SK-N-MC (cell line): ENCODE data around the gene AUTS2.
"Not testable (repeated sequence)": the region's sequence is repeated elsewhere in the genome, so short reads cannot be mapped to it uniquely, and the experiment has no call there.

Experiments used
- DNase-seq: peaks from one replicate; pipeline ENCODE4 v3.0.0-alpha.2; 2011; ENCODE audit warnings: low read depth, low spot score
- H3K27ac ChIP-seq: fragments of 200-600 bp; sonication (generic); 2 replicates; pipeline ENCODE4 v1.5.1; 2016; ENCODE audit warnings: mixed run types
- H3K36me3 ChIP-seq: fragments of 200-600 bp; sonication (generic); 2 replicates; pipeline ENCODE4 v1.6.1; 2017; ENCODE audit warnings: antibody characterized with exemption, low read length, mixed read lengths; ENCODE audit not compliant: insufficient read depth
- H3K4me3 ChIP-seq: fragments of 200-600 bp; sonication (generic); 2 replicates; pipeline ENCODE4 v1.5.1; 2016
- H3K9ac ChIP-seq: fragments of 200-600 bp; sonication (generic); 2 replicates; pipeline ENCODE4 v1.8.0; 2017; ENCODE audit warnings: mixed run types, mixed read lengths; ENCODE audit not compliant: insufficient read length
- H3K9me3 ChIP-seq: fragments of 200-600 bp; sonication (generic); 2 replicates; pipeline ENCODE4 v1.6.1; 2017; ENCODE audit warnings: low read depth, mild to moderate bottlenecking, antibody characterized with exemption, low read length, moderate library complexity, mixed read lengths
- EZH2 ChIP-seq: fragments of 200-600 bp; sonication (generic); IDR thresholded peaks from one replicate; pipeline ENCODE4 v1.6.1; 2017; ENCODE audit warnings: antibody characterized with exemption
- FOXP2 ChIP-seq: optimal IDR thresholded peaks from 2 replicates; pipeline ENCODE3; 2011; ENCODE audit warnings: mild to moderate bottlenecking, moderate library complexity; ENCODE audit not compliant: insufficient read depth; ENCODE audit errors: extremely low read length, control extremely low read depth
- POLR2AphosphoS5 ChIP-seq: IDR thresholded peaks from 2 replicates; pipeline ENCODE4 v1.6.1; 2012; ENCODE audit warnings: mild to moderate bottlenecking, low read depth, low read length, borderline replicate concordance

The AUTS2 gene

GRCh38 chr7:70263471-70264255 is 665.4 kb downstream of the AUTS2 start:
- DNase-seq = no peak
- TF ChIP-seq POLR2AphosphoS5 (no peak), EZH2 (no peak), FOXP2 (no peak)
- H3K9ac ChIP-seq = no peak overlapping the region
- no peaks in the 10 kb centered on the region for H3K9me3 ChIP-seq
- H3K27ac ChIP-seq = no peak overlapping the region
- H3K36me3 ChIP-seq = no peaks in the 10 kb centered on the region
- no peak overlapping the region for H3K4me3 ChIP-seq

DNA sequence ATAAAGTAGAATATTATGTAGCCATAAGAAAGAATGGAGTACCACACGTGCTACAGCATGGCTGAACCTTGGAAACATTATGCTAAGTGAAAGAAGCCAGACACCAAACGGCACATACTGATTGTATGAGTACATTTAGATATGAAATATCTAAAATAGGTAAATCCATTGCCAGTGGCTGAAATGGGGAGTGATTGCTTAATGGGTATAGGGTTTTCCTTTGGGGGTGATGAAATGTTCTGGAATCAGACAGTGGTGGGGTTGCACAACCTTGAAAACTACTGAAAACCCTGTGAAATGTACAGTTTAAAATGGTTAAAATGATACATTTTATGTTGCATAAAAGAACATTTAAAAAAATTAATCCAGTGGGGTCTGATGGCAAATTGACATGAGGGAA is 667.9 kb downstream of the AUTS2 start:
- H3K9me3 ChIP-seq = no peaks in the 10 kb centered on the region
- TF ChIP-seq FOXP2 = no peak
- TF ChIP-seq POLR2AphosphoS5 = no peak
- TF ChIP-seq EZH2 = no peak
- H3K27ac ChIP-seq = no peak overlapping the region
- no peaks in the 10 kb centered on the region for H3K36me3 ChIP-seq
- DNase-seq = no peak
- H3K4me3 ChIP-seq = no peak overlapping the region
- no peak overlapping the region for H3K9ac ChIP-seq

DNA sequence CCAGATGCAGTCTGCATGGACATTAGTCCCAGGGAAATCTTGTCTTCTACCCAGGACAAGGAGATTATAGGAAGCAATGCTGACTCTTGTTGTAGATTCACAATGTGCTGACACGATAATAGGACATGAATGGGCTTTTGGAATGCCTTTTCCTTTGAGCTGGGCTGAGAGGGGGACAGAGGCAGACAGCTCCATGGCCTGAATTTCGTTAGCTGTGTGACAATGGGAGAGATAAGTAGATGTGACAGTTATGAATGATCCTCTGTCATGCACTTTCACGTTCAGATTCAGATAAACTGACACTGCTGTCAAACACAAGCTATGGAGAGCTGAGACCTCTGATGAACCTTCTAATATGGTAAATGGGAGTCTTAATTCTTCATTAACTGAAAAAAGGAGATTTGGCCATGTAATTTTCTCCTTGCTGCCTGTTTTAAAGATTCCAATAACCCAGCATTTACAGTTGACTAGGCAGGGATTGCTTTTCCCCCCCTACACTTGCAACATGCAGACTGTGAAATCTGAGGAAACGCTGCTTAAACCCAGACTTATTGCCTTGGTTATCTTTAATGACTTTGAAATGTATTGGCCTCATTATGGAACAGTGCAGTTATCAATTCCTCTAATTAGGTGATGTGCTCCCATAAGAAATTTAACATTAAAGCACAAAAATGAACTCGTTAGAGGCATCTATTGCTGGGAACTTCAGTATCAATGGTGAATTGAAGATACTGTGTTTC is 669.3 kb downstream of the AUTS2 start:
- Histone ChIP-seq H3K9me3 (no peaks in the 10 kb centered on the region), H3K4me3 (no peak overlapping the region), H3K27ac (no peak overlapping the region), H3K36me3 (no peaks in the 10 kb centered on the region), H3K9ac (no peak overlapping the region)
- no peak for TF ChIP-seq FOXP2
- TF ChIP-seq POLR2AphosphoS5 = no peak
- no peak for TF ChIP-seq EZH2
- DNase-seq = no peak

- TF ChIP-seq FOXP2 = no peak
- no peak for TF ChIP-seq EZH2
- TF ChIP-seq POLR2AphosphoS5 = no peak
- Histone ChIP-seq H3K9me3 (no peaks in the 10 kb centered on the region), H3K4me3 (no peak overlapping the region), H3K27ac (no peak overlapping the region), H3K36me3 (no peaks in the 10 kb centered on the region), H3K9ac (no peak overlapping the region)
- DNase-seq = no peak
These were observed 669.9 kb downstream of the AUTS2 start for GRCh38 chr7:70268179-70268578.

GRCh38 chr7:70270149-70270548 is 671.9 kb downstream of the AUTS2 start:
- Histone ChIP-seq H3K36me3 (no peaks in the 10 kb centered on the region), H3K9me3 (no peaks in the 10 kb centered on the region), H3K27ac (no peak overlapping the region), H3K4me3 (no peak overlapping the region), H3K9ac (no peak overlapping the region)
- TF ChIP-seq POLR2AphosphoS5 (no peak), EZH2 (no peak), FOXP2 (no peak)
- DNase-seq = no peak

DNA sequence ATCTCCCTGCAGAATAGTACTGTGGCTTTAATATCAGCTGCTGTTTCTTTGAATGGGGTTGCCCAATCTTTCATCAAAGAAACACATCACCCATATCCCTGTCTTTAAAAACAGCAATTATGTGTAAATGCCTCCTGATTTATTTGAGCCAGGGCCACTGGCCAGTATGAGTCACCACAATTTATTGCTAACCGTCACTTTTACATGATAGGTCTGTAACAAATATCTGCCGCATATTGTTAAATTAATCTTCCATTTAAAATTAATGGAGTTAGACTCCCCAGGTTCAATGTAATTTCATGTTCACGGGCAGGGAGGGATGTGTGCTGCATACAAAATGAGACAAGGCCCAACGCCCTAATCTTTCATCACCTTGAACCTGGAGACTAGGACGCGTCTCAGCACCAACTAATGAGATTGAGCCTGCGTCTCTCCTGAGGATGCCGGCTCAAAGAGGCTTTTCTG is 673.4 kb downstream of the AUTS2 start:
- Histone ChIP-seq H3K9ac (no peak overlapping the region), H3K36me3 (no peaks in the 10 kb centered on the region), H3K27ac (no peak overlapping the region), H3K9me3 (no peaks in the 10 kb centered on the region), H3K4me3 (no peak overlapping the region)
- TF ChIP-seq FOXP2 (no peak), POLR2AphosphoS5 (no peak), EZH2 (no peak)
- DNase-seq = no peak

DNA sequence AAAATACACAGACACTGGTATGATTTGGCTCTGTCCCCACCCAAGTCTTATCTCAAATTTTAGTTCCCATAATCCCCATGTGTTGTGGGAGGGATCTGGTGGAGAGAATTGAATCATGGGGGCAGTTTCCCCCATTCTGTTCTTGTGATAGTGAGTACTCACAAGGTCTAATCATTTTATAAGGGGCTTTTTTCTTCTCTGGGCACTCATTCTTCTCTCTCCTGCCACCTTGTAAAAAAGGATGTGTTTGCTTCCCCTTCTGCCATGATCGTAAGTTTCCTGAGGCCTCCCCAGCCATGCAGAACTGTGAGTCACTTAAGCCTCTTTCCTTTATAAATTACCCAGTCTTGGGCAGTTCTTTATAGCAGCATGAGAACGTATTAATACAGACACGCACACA is 677.3 kb downstream of the AUTS2 start:
- not testable (repeated sequence) for H3K9me3 ChIP-seq, DNase-seq, H3K4me3 ChIP-seq, H3K9ac ChIP-seq, H3K36me3 ChIP-seq, H3K27ac ChIP-seq

- DNase-seq = no peak
- Histone ChIP-seq H3K27ac (no peak overlapping the region), H3K36me3 (no peaks in the 10 kb centered on the region), H3K4me3 (no peak overlapping the region), H3K9me3 (no peaks in the 10 kb centered on the region), H3K9ac (no peak overlapping the region)
- TF ChIP-seq POLR2AphosphoS5 (no peak), FOXP2 (no peak)
These were observed 686.9 kb downstream of the AUTS2 start for GRCh38 chr7:70285187-70285586.

- Histone ChIP-seq H3K9me3 (no peaks in the 10 kb centered on the region), H3K27ac (no peak overlapping the region), H3K9ac (no peak overlapping the region), H3K36me3 (no peaks in the 10 kb centered on the region), H3K4me3 (no peak overlapping the region)
- TF ChIP-seq FOXP2 (no peak), POLR2AphosphoS5 (no peak), EZH2 (no peak)
- DNase-seq = no peak
These were observed 687.6 kb downstream of the AUTS2 start for GRCh38 chr7:70285854-70286253.
